ENCODE data around the gene SPACA4. TPM values are rescaled to one million over a fixed set of nuclear protein-coding genes. Genes with fewer than 3 reads are reported as not detected.

SPACA4 gene
- polyA plus RNA-seq, 3 donors, result not detected

GRCh38 chr19:48616041-48616436 is 9.5 kb downstream of the SPACA4 start:
- Histone ChIP-seq H3K27me3 (ENCODE audit: control insufficient read depth in 2 of 2, insufficient read depth in 2 of 2, low read length in 2 of 2) (no peaks in the 10 kb centered on the region), H2AFZ (ENCODE audit: insufficient read depth, low read depth, low read length, poor library complexity, severe bottlenecking) (no peak overlapping the region), H3K36me3 (replicated peaks in 1 of 2; ENCODE audit: control insufficient read depth in 1 of 2, insufficient read depth in 2 of 2, low read length in 2 of 2) (peaks cover 30 to 31% of the 10 kb centered on the region in 2 donors), H3K4me1 (ENCODE audit: control insufficient read depth in 1 of 2, insufficient read depth in 2 of 2, low read length in 2 of 2) (peaks cover 34 to 39% of the 10 kb centered on the region in 2 donors), H3K9me3 (replicated peaks in 1 of 2; ENCODE audit: control insufficient read depth in 1 of 2, insufficient read depth in 1 of 2, low read length in 2 of 2) (no peaks in the 10 kb centered on the region), H3K27ac (ENCODE audit: low read depth in 1 of 2, low read length in 2 of 2) (peak overlapping the region in 1 of 2 donors; percentile 31), H3K79me2 (ENCODE audit: insufficient read depth, low read length) (peaks cover 46% of the 10 kb centered on the region), H3K4me2 (replicated peaks; ENCODE audit: extremely low read depth, low read length, poor library complexity, severe bottlenecking) (no peak overlapping the region), H3K9ac (ENCODE audit: insufficient read depth, low read length, poor library complexity, severe bottlenecking) (no peak overlapping the region), H3K4me3 (replicated peaks in 1 of 3; ENCODE audit: low read depth in 2 of 3, low read length in 3 of 3) (no peak overlapping the region), H4K20me1 (ENCODE audit: insufficient read depth, low read length) (peaks cover 41% of the 10 kb centered on the region)
- H3K4me3 Mint-ChIP-seq, result no peak overlapping the region
- H3K9me3 Mint-ChIP-seq, result peaks cover 0 to 3% (median 0%) of the 10 kb centered on the region in 7 donors
- peak overlapping the region in 4 of 7 donors; percentile 10 to 72 (median 45) for H3K27ac Mint-ChIP-seq
- peaks cover 27 to 30% of the 10 kb centered on the region in 2 donors for H3K36me3 Mint-ChIP-seq
- H3K27me3 Mint-ChIP-seq (ENCODE audit: low read depth in 3 of 3), result peaks cover 0 to 2% (median 0%) of the 10 kb centered on the region in 3 donors
- 93% methylated on average over 13 of the region's 16 CpGs for WGBS (ENCODE audit: insufficient coverage)
- intact Hi-C loops (cut with micrococcal nuclease), result no loop called here
- peaks cover 32% of the 10 kb centered on the region for H3K4me1 Mint-ChIP-seq
- no peak for TF ChIP-seq CTCF (IDR thresholded peaks at IDR 0.05)
- no peak for DNase-seq

GRCh38 chr19:48616491-48617056 is 10.0 kb downstream of the SPACA4 start:
- Mint-ChIP-seq H3K27me3 (ENCODE audit: low read depth in 3 of 3) (peaks cover 0 to 2% (median 0%) of the 10 kb centered on the region in 3 donors), H3K4me1 (peaks cover 37% of the 10 kb centered on the region)
- WGBS (ENCODE audit: insufficient coverage), result 96% methylated on average over 2 of the region's 12 CpGs

More at GRCh38 chr19:48616491-48617056, 10.0 kb downstream of the SPACA4 start:
- Histone ChIP-seq H3K27ac (ENCODE audit: low read depth in 1 of 2, low read length in 2 of 2) (peak overlapping the region in 1 of 2 donors; percentile 31), H3K79me2 (ENCODE audit: insufficient read depth, low read length) (peaks cover 46% of the 10 kb centered on the region), H3K9me3 (replicated peaks in 1 of 2; ENCODE audit: control insufficient read depth in 1 of 2, insufficient read depth in 1 of 2, low read length in 2 of 2) (no peaks in the 10 kb centered on the region), H2AFZ (ENCODE audit: insufficient read depth, low read depth, low read length, poor library complexity, severe bottlenecking) (no peak overlapping the region), H3K9ac (ENCODE audit: insufficient read depth, low read length, poor library complexity, severe bottlenecking) (no peak overlapping the region), H3K4me1 (ENCODE audit: control insufficient read depth in 1 of 2, insufficient read depth in 2 of 2, low read length in 2 of 2) (peaks cover 39 to 44% of the 10 kb centered on the region in 2 donors), H3K27me3 (ENCODE audit: control insufficient read depth in 2 of 2, insufficient read depth in 2 of 2, low read length in 2 of 2) (no peaks in the 10 kb centered on the region), H3K4me2 (replicated peaks; ENCODE audit: extremely low read depth, low read length, poor library complexity, severe bottlenecking) (no peak overlapping the region), H4K20me1 (ENCODE audit: insufficient read depth, low read length) (peaks cover 41% of the 10 kb centered on the region), H3K36me3 (replicated peaks in 1 of 2; ENCODE audit: control insufficient read depth in 1 of 2, insufficient read depth in 2 of 2, low read length in 2 of 2) (peaks cover 30 to 31% of the 10 kb centered on the region in 2 donors), H3K4me3 (replicated peaks in 1 of 3; ENCODE audit: low read depth in 2 of 3, low read length in 3 of 3) (no peak overlapping the region)
- peak overlapping the region in 3 of 7 donors; percentile 30 to 84 (median 60) for H3K27ac Mint-ChIP-seq
- no peak overlapping the region for H3K4me3 Mint-ChIP-seq
- intact Hi-C loops (cut with micrococcal nuclease), result no loop called here
- DNase-seq, result no peak
- no peak for TF ChIP-seq CTCF (IDR thresholded peaks at IDR 0.05)
- peaks cover 27 to 33% of the 10 kb centered on the region in 2 donors for H3K36me3 Mint-ChIP-seq
- peaks cover 0 to 3% (median 0%) of the 10 kb centered on the region in 7 donors for H3K9me3 Mint-ChIP-seq
